ENCODE measurements around the gene CYB561D1.

Gene CYB561D1

GRCh38 chr1:109493227-109493626 is 667 bp upstream of the CYB561D1 start:
- Histone ChIP-seq H3K27me3 (ENCODE audit: insufficient read depth, low read length, poor library complexity, severe bottlenecking) (no peaks in the 10 kb centered on the region), H3K9me2 (replicated peaks; ENCODE audit: low read depth, low read length) (no peaks in the 10 kb centered on the region), H3F3A (ENCODE audit: low read depth) (no peaks in the 10 kb centered on the region), H3K4me3 (ENCODE audit: low read length, poor library complexity, severe bottlenecking) (peak overlapping the region; percentile 96), H3K4me2 (ENCODE audit: low read depth, low read length, poor library complexity, severe bottlenecking) (peak overlapping the region; percentile 51), H3K36me3 (ENCODE audit: insufficient read depth, low read length) (peaks cover 6% of the 10 kb centered on the region; the same call in 1 of the 2 replicates), H2AFZ (ENCODE audit: low read length) (peak overlapping the region; percentile 91; the same call in 1 of the 2 replicates), H3K4me1 (ENCODE audit: insufficient read depth, low read length, poor library complexity, severe bottlenecking) (peaks cover 21% of the 10 kb centered on the region), H3K9ac (ENCODE audit: low read depth, low read length, poor library complexity, severe bottlenecking) (peak overlapping the region; percentile 69), H3K79me2 (ENCODE audit: insufficient read depth, low read length) (peaks cover 30% of the 10 kb centered on the region), H3K9me3 (ENCODE audit: insufficient read depth, low read depth, low read length) (no peaks in the 10 kb centered on the region), H4K20me1 (ENCODE audit: insufficient read depth, low read length, poor library complexity, severe bottlenecking) (peaks cover 7% of the 10 kb centered on the region)
- TF ChIP-seq EZH2phosphoT487 (IDR thresholded peaks at IDR 0.05; ENCODE audit: borderline replicate concordance) (no peak), CTCF (conservative IDR thresholded peaks at IDR 0.05; ENCODE audit: low read length) (no peak)

DNA sequence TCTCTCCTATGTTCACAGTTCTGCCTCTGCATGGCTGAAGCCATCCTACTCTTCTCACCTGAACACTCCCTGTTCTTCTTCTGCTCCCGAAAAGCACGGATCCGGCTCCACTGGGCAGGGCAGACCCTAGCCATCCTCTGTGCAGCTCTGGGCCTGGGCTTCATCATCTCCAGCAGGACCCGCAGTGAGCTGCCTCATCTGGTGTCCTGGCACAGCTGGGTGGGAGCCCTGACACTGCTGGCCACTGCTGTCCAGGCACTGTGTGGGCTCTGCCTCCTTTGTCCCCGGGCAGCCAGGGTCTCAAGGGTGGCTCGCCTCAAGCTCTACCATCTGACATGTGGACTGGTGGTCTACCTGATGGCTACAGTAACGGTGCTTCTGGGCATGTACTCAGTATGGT is 1.8 kb downstream of the CYB561D1 start:
- Histone ChIP-seq H3K27me3 (ENCODE audit: insufficient read depth, low read length, poor library complexity, severe bottlenecking) (no peaks in the 10 kb centered on the region), H3F3A (ENCODE audit: low read depth) (no peaks in the 10 kb centered on the region), H3K79me2 (ENCODE audit: insufficient read depth, low read length) (peaks cover 34% of the 10 kb centered on the region), H3K4me3 (ENCODE audit: low read length, poor library complexity, severe bottlenecking) (peak overlapping the region; percentile 96), H3K36me3 (ENCODE audit: insufficient read depth, low read length) (peaks cover 6% of the 10 kb centered on the region; the same call in 1 of the 2 replicates), H3K4me1 (ENCODE audit: insufficient read depth, low read length, poor library complexity, severe bottlenecking) (peaks cover 28% of the 10 kb centered on the region), H3K9ac (ENCODE audit: low read depth, low read length, poor library complexity, severe bottlenecking) (peak overlapping the region; percentile 69), H4K20me1 (ENCODE audit: insufficient read depth, low read length, poor library complexity, severe bottlenecking) (peaks cover 7% of the 10 kb centered on the region), H3K4me2 (ENCODE audit: low read depth, low read length, poor library complexity, severe bottlenecking) (peak overlapping the region; percentile 80), H3K9me3 (ENCODE audit: insufficient read depth, low read depth, low read length) (no peaks in the 10 kb centered on the region), H2AFZ (ENCODE audit: low read length) (no peak overlapping the region), H3K9me2 (replicated peaks; ENCODE audit: low read depth, low read length) (no peaks in the 10 kb centered on the region)
- no peak for TF ChIP-seq EZH2phosphoT487 (IDR thresholded peaks at IDR 0.05; ENCODE audit: borderline replicate concordance)

DNA sequence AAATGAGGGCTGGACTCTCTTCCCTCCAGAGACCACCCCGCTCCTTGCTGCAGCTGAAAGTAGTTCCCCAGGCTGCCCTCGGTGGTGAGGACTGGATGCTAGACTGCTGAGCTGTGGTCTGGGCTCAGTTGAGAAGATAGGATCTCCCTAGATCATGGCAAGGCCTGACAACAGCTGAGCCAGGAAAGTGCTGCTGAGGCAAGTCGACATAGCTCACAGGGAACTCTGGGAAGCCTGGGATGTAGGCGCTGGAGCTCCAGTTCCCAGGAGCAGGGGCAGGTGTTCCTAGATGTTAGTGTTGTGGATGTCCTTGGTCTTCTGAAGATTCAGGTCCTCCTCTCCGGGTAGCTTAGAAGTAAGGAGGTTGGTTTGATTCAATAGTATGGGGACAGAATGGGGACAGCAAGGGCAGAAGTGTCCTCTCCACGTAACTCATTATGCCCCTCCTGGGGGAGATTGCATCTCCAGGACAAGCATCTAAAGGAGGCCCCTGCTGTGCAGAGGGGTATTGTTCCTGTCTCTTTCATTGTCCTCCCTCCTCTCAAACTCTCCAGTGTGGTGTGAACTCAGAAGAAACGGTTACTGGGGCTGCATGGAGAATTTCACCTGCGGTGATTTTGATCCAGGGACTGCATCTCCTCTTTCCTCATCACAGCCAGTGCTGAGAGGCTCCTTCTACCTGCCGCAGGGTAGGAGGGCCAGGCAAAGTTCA is 3.7 kb downstream of the CYB561D1 start:
- Histone ChIP-seq H3K4me3 (ENCODE audit: low read length, poor library complexity, severe bottlenecking) (no peak overlapping the region), H3K4me1 (ENCODE audit: insufficient read depth, low read length, poor library complexity, severe bottlenecking) (peaks cover 46% of the 10 kb centered on the region), H3K79me2 (ENCODE audit: insufficient read depth, low read length) (peaks cover 34% of the 10 kb centered on the region), H3K9me3 (ENCODE audit: insufficient read depth, low read depth, low read length) (no peaks in the 10 kb centered on the region), H3K36me3 (ENCODE audit: insufficient read depth, low read length) (peaks cover 6% of the 10 kb centered on the region; the same call in 1 of the 2 replicates), H3K4me2 (ENCODE audit: low read depth, low read length, poor library complexity, severe bottlenecking) (peak overlapping the region; percentile 80), H3K9me2 (replicated peaks; ENCODE audit: low read depth, low read length) (no peaks in the 10 kb centered on the region), H3F3A (ENCODE audit: low read depth) (no peaks in the 10 kb centered on the region), H3K27me3 (ENCODE audit: insufficient read depth, low read length, poor library complexity, severe bottlenecking) (no peaks in the 10 kb centered on the region), H4K20me1 (ENCODE audit: insufficient read depth, low read length, poor library complexity, severe bottlenecking) (peaks cover 7% of the 10 kb centered on the region), H3K9ac (ENCODE audit: low read depth, low read length, poor library complexity, severe bottlenecking) (peak overlapping the region; percentile 7), H2AFZ (ENCODE audit: low read length) (no peak overlapping the region)
- TF ChIP-seq EZH2phosphoT487 (IDR thresholded peaks at IDR 0.05; ENCODE audit: borderline replicate concordance): no peak
- no peak for TF ChIP-seq CTCF (conservative IDR thresholded peaks at IDR 0.05; ENCODE audit: low read length)

Data from Loucy (cell line).